Hematopoietic multipotent progenitor cell (in vitro differentiated cells): ENCODE data around the gene SKIC8. TPM values are rescaled to one million over a fixed set of nuclear protein-coding genes. Genes with fewer than 3 reads are reported as not detected.

Source experiments
- DNase-seq, 3 donors: peaks; one replicate each; pipeline ENCODE4 v3.0.0-alpha.2; 2011 to 2015; ENCODE audit warnings: low read depth in 2 of 3, low spot score in 2 of 3
- total RNA-seq: library from RNA; depleted of rRNA; stranded (reverse); fragments of >200 nt; gene quantifications from one replicate; pipeline ENCODE4 v1.2.3, GENCODE V29; 2012

Gene SKIC8
- 57.4 TPM for total RNA-seq

- DNase-seq = peak; percentile 82 to 93 (median 89)
Observed at GRCh38 chr15:78299101-78299930, at the start of gene SKIC8. Gene SKIC8, minus strand, starts transcription at chr15:78299609. Its CDS starts 3,923 bp downstream, at chr15:78295686.

DNA sequence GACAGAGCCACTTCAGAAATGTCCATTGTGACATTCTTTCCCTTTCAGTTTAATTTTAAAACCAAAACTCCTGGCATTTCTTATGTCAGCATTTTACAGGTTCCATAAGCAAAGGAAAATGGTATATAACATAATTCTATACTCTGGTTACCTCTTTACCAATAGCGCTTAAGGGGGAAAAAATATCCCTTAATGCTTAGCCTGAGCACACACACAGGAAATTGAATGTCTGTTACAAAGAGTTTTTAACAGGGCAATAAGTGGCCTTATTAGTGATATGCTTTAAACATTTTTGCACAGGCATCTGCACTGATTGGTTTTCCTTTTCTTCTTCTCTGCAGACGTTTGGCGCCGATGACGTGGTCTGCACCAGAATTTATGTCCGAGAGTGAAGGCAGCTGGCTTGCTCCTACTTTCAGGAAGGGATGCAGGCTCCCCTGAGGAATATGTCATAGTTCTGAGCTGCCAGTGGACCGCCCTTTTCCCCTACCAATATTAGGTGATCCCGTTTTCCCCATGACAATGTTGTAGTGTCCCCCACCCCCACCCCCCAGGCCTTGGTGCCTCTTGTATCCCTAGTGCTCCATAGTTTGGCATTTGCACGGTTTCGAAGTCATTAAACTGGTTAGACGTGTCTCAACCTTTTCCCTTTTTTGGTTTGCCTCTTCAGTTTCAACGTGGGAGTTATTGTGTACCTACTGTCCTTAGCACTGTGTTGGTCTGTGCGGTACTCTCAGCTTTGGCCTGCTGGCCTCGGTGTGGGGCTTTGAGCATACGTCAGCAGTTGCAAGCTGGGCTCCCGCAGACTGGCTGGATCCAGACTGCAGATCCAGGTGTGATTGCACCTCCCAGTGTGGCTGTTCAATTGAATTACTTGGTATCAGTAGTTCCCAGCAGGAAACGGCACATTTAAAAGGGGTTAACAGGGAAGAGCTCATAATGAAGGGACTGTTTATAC is 48.5 kb upstream of the SKIC8 start:
- DNase-seq = no peak

DNA sequence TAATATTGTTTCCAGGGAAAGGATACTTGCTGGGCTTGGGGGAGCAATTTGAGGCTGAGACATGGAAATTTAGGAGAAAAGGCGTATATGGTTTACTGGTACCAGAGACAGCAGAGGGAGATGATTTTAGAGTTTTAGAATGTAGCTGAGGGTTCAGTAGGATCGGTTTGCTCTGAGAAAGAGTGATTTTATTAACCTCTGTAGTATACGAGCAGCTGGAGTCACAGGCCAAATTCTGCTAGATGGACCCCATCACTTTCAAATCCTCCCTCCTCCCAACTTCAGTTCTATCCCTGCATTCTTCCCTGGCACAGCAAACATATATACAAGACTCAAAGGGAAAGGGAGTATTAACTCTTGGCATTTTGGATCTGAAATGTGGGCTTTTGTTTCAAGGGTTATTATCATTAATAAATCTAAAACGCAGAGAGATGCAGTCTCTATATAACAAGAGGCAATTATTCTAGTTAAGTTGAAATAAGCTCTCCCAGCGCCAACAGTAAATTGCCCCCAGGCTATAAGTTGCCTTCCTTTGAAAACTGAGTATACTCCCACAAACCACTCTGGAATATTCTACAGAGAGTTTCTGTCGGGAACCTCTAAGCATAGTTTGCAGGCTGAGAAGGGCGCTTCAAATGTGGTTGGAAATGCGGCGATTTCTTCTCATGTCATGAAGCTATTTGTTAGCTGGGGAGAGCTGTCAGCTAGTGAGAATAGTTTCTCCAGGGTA is 46.2 kb upstream of the SKIC8 start:
- no peak for DNase-seq

- DNase-seq = no peak
Observed at GRCh38 chr15:78343276-78344060, 44.1 kb upstream of the SKIC8 start.

DNA sequence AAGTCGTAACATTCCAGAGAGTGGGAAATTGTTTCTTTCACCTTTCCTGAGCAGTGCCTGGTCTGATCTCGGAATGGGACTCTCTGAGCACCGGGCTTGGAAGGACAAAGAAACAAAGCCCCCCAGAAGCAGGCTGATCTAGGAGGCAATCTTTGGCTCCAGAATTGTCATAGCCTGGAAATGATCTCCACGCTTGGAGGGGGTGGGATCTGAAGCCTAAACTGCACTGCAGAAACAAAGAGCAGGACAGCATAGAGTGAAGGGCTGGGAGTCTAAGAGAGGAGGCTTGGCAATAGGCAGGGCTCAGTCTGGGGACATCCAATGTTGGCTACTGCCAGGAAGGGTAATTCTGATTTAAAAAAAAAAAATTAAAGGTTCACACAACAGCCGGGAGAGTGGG is 42.6 kb upstream of the SKIC8 start:
- no peak for DNase-seq

DNA sequence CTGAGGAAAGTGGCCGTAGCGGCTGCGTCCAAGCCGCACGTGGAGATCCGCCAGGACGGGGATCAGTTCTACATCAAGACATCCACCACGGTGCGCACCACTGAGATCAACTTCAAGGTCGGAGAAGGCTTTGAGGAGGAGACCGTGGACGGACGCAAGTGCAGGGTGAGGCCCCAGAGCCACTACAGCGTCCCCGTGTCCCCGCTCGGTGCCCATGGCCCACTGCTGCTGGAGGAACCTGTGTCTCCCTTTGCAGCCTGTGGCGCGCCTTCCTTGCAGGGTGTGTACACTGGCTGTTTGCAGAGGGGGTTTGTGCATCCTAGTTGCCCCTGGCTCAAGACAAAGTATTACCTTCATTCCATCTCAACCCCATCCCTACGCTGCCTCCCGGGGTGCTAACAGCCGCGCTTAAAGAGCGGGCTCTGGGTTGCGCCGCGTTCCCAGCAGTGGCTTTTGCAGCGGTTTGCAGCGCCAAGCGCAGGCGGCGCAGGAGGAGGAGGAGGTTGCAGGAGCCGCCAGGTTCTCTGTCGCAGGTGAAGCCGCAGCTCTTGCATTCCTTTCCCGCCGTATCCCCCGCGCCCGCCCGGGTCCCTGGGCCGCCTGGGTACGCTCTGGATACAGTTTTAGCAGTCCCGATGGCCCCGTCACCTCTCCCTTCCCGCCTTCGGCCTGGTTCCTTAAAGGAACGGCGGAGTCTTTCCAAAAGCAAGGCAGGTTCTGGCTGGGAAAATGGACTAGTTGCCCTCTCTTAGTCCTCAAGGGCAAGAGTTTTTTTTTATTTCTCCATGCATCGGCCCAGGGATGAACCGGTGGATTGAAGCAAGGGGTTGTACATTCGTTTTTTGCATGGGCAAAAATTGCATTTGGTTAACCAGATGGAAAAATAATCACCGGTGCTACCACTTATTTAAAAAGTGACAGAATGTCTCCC is 41.9 kb upstream of the SKIC8 start:
- peak in 1 of 3 donors; percentile 34 for DNase-seq

- DNase-seq = peak in 2 of 3 donors; percentile 11 to 39
Observed at GRCh38 chr15:78340231-78341056, 41.0 kb upstream of the SKIC8 start, which contains the start of gene CRABP1. Gene CRABP1, plus strand, starts transcription at chr15:78340353. Its CDS starts 76 bp downstream, at chr15:78340429.

GRCh38 chr15:78339559-78339958 is 40.1 kb upstream of the SKIC8 start:
- DNase-seq = no peak

GRCh38 chr15:78338781-78339180 is 39.4 kb upstream of the SKIC8 start:
- no peak for DNase-seq

- DNase-seq = no peak
Observed at GRCh38 chr15:78335985-78336384, 36.6 kb upstream of the SKIC8 start.

DNA sequence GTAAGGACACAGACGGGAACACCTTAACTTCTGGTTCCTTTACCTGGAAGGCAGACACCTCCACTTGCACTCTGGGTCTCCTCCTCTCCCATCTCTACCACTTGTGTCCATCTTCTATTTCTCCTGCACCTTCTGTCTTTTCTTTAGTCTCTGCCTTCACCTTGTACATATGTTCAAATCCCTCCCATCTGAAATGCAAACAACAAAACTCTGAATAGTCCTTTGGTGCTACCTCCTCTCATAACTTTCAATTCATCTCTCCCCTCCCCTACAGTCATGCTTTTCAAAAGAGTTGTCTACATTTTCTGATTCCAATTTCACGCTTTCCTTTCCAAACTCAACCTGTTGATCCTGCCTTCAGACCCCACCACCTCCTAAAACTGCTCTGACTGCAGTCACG is 35.4 kb upstream of the SKIC8 start:
- no peak for DNase-seq

DNA sequence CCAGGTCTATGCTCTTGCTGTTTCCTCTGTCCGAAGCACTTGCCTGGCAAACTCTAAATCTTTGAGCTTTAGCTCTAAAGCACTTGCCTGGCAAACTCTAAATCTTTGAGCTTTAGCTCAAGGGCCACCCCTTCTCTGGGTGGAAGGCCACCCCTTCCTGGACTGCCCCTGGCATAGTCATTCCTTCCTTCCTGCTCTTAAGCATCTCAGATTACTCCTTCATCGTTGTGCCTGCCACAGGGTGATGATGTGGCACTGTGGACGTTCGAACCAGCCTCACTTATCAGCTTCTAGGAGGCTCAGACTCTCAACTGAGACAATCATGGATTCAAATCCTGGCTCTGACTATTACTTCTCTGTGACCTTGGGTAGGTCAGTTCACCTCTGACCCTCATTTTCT is 30.2 kb upstream of the SKIC8 start:
- DNase-seq = no peak

DNA sequence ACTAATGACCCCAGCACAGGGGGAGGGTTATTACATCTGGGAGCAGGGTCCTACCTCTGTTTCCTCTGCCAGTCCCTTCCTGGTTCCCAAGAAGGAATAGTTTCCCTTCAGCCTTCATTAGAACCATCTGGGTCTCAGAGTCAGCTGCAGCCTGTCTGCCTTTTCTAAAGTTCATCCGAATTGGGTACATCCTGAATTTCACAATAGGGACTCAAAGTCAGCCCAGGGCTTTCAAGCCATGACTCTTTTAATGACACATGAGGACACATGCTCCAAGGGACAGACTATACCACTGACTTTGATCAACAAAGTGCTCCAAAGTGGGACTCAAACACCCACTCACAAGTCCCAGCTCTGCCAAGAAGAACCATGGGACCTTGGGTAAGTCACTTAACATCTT is 28.1 kb upstream of the SKIC8 start:
- DNase-seq = no peak

DNA sequence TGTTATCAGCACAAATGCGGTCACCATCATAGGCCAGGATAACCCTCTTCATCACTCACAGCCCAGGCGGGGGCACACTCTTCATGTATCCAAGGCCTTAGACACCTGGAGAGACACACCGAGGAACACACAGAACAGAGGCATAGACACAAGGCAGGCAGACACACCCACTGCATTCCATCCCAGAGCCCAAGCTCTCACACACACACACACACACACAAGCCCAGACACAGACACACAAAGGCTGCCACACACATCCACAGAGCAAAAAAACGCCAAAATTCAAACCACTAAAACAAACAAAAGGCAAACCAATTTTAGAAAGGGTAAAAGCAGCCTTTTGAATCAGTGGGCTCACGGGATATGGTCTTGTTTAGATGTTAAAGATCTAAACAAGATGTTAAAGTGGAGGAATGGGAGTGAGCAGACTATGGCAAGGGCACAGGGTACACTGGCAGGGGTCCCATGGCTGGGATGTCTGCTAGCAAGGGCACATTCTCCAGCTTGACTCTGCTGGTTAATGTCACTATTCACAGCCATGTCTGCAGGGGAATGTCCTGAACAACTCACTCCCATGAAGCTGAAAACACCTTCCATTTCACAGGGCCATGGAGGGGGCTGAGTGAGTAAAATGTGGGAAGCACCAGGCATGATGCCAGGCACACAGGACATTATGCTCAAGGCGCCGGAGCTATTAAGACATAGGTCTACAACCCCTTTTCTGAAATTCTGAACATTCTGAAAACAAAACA is 25.9 kb upstream of the SKIC8 start:
- no peak for DNase-seq

- DNase-seq = no peak
Observed at GRCh38 chr15:78324144-78324543, 24.7 kb upstream of the SKIC8 start.

DNA sequence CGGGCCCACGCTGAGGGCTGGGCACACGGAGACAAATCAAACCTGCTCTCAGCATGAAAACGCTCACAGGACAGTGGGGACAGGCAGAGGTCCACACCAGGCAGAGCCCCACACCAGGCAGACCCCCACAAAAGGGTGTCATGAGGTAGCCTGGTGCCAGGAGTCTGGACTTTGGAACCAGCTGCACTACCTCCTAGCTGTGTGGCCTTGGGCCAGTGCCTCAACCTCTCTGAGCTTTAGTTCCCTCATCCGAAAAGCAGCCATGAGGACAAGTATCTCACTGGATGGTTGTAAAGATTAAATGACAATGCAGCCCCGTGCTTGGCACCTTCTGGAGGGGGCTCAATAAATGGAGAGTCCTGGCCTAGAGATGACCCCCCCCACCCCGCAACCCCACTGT is 24.3 kb upstream of the SKIC8 start:
- DNase-seq = no peak
